T-helper 9 cell (primary cell): ENCODE results near the gene KCNC3.

ENCODE experiments used
- DNase-seq: peaks from one replicate; pipeline ENCODE4 v3.0.0-alpha.2; 2020

KCNC3 gene

GRCh38 chr19:50273821-50274220, 55.4 kb downstream of the KCNC3 start:
- no peak for DNase-seq

- DNase-seq, result no peak
Measured at GRCh38 chr19:50272263-50272897, 56.8 kb downstream of the KCNC3 start.

GRCh38 chr19:50269653-50270052, 59.5 kb downstream of the KCNC3 start:
- DNase-seq, result no peak

GRCh38 chr19:50268501-50268900, 60.7 kb downstream of the KCNC3 start:
- no peak for DNase-seq

GRCh38 chr19:50268041-50268440, 61.1 kb downstream of the KCNC3 start:
- DNase-seq, result no peak

GRCh38 chr19:50266896-50267295, 62.3 kb downstream of the KCNC3 start:
- DNase-seq, result no peak

- no peak for DNase-seq
Measured at GRCh38 chr19:50266041-50266440, 63.1 kb downstream of the KCNC3 start.

- DNase-seq, result no peak
Measured at GRCh38 chr19:50264483-50265186, 64.5 kb downstream of the KCNC3 start.

- DNase-seq, result no peak
Measured at GRCh38 chr19:50263176-50263575, 66.0 kb downstream of the KCNC3 start.
